Gastrocnemius medialis (tissue), 4 donors: Measurements from ENCODE around the gene RNF213. TPM values are rescaled to one million over a fixed set of nuclear protein-coding genes. Genes with fewer than 3 reads are reported as not detected.

ENCODE experiments used
- ATAC-seq, 2 donors: fragments of 150-250 bp; one replicate each; pipeline ENCODE4 v1.9.1; 2016
- DNase-seq, 2 donors: peaks; one replicate each; pipeline ENCODE4 v3.0.0-alpha.2; 2019
- H3K27ac ChIP-seq, 4 donors: fragments of 200-600 bp; sonication (generic); 1 replicate in 1 of 4; 2 replicates in 3 of 4; pipeline ENCODE4 v1.5.1; 2016 to 2018; ENCODE audit warnings: mild to moderate bottlenecking in 2 of 4, moderate library complexity in 1 of 4
- H3K27me3 ChIP-seq, 3 donors: fragments of 200-600 bp; sonication (generic) in 2 of 3; 1 replicate in 1 of 3; 2 replicates in 2 of 3; pipeline versions ENCODE4 v1.5.1 to v1.6.0; 2016 to 2019; ENCODE audit warnings: mild to moderate bottlenecking in 1 of 3, moderate library complexity in 1 of 3
- H3K36me3 ChIP-seq, 2 donors: fragments of 200-600 bp; sonication (generic) in 1 of 2; one replicate each; pipeline ENCODE4 v1.5.1; 2017 to 2018
- H3K4me1 ChIP-seq, 2 donors: fragments of 200-600 bp; sonication (generic) in 1 of 2; one replicate each; pipeline ENCODE4 v1.5.1; 2016 to 2017; ENCODE audit warnings: mild to moderate bottlenecking in 2 of 2
- H3K4me3 ChIP-seq, 4 donors: fragments of 200-600 bp; sonication (generic) in 3 of 4; 1 replicate in 1 of 4; 2 replicates in 3 of 4; pipeline ENCODE4 v1.5.1; 2016 to 2019; ENCODE audit warnings: mild to moderate bottlenecking in 2 of 4
- H3K9me3 ChIP-seq, 3 donors: fragments of 200-600 bp; sonication (generic) in 2 of 3; 1 replicate in 1 of 3; 2 replicates in 2 of 3; pipeline ENCODE4 v1.5.1; 2016 to 2019
- POLR2A ChIP-seq, 2 donors: fragments of 450-650 bp; IDR thresholded peaks; one replicate each; pipeline ENCODE4 v1.6.1; 2017; ENCODE audit warnings: antibody characterized with exemption in 2 of 2, mild to moderate bottlenecking in 2 of 2, moderate library complexity in 2 of 2
- in situ Hi-C, 4 donors: fragments of 200-750 bp; cut with MboI; loops; one replicate each; pipeline versions ENCODE4 v1.15.0 to v1.8.0; 2017; ENCODE audit warnings: low sequenced_read_pairs in 4 of 4
- intact Hi-C: fragments of 100-400 bp; cut with DNase I; formaldehyde crosslinking; loops from one replicate; pipeline ENCODE4 v1.15.1; 2023; ENCODE audit warnings: low total_unique reads
- total RNA-seq, 4 donors: library from RNA; depleted of rRNA; stranded (reverse); fragments of >200 nt; gene quantifications; one replicate each; pipeline versions ENCODE4 v1.1.0 to v1.2.3, GENCODE V29; 2016
- TF ChIP-seq, protein P1 (sequence below), 5 experiments: fragments of 450-650 bp in 3 of 5; fragments of 200-600 bp in 2 of 5; sonication (generic) in 2 of 5; IDR thresholded peaks in 4 of 5; conservative IDR thresholded peaks in 1 of 5; 1 replicate in 4 of 5; 2 replicates in 1 of 5; pipeline ENCODE4 v1.5.1; 2016 to 2019; ENCODE audit warnings: antibody characterized with exemption in 5 of 5, mild to moderate bottlenecking in 3 of 5, moderate library complexity in 3 of 5

RNF213 gene
- total RNA-seq, 4 donors from 2014 or later, result 24.1 to 51.8 (median 28.6) TPM

GRCh38 chr17:80421381-80422090, 160.9 kb downstream of the RNF213 start:
- no peaks in the 10 kb centered on the region for H3K27me3 ChIP-seq
- intact Hi-C loops, result loop anchor here (10.0 kb wide), 1 partner anchor 473 kb away; no protein-coding TSS in a partner anchor
- H3K27ac ChIP-seq, result peak overlapping the region in 2 of 4 donors; percentile 57 to 83
- H3K4me3 ChIP-seq, result no peak overlapping the region
- DNase-seq, result no peak
- in situ Hi-C loops, result loop anchor here in 3 of 4 donors (10.0 kb wide), 2 partner anchors 153 to 563 kb away; no protein-coding TSS in a partner anchor
- H3K9me3 ChIP-seq, result no peaks in the 10 kb centered on the region
- peaks cover 0 to 15% of the 10 kb centered on the region in 2 donors for H3K36me3 ChIP-seq
- H3K4me1 ChIP-seq, result peaks cover 19 to 22% of the 10 kb centered on the region in 2 donors
- no peak for ATAC-seq
- TF ChIP-seq, protein P1, sequence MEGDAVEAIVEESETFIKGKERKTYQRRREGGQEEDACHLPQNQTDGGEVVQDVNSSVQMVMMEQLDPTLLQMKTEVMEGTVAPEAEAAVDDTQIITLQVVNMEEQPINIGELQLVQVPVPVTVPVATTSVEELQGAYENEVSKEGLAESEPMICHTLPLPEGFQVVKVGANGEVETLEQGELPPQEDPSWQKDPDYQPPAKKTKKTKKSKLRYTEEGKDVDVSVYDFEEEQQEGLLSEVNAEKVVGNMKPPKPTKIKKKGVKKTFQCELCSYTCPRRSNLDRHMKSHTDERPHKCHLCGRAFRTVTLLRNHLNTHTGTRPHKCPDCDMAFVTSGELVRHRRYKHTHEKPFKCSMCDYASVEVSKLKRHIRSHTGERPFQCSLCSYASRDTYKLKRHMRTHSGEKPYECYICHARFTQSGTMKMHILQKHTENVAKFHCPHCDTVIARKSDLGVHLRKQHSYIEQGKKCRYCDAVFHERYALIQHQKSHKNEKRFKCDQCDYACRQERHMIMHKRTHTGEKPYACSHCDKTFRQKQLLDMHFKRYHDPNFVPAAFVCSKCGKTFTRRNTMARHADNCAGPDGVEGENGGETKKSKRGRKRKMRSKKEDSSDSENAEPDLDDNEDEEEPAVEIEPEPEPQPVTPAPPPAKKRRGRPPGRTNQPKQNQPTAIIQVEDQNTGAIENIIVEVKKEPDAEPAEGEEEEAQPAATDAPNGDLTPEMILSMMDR (IDR thresholded peaks at IDR 0.05 in 4 of 5, conservative IDR thresholded peaks at IDR 0.05 in 1 of 5), result no peak
- no peak for TF ChIP-seq POLR2A (IDR thresholded peaks at IDR 0.05)

DNA sequence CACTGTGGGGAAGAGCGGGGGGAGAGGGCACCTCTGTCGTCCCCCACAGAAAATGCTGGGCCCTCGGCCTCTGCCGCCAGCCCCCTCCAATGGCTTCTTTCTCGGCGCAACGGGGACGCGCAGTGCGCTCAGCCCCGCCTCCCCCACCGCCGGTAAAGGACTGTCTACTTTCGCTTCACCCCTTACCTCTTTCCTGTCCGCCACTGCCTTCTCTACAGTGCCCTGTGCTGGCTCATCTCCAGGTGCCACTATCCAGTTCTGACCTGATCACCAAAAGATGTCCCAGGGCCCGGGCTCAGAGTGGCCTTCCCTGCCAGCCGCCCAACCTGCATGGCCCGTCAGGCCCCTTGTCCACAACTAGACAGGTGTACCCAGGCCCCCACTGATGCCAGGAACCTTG, 161.6 kb downstream of the RNF213 start:
- no peak for DNase-seq
- peaks cover 11 to 18% of the 10 kb centered on the region in 2 donors for H3K4me1 ChIP-seq
- no peaks in the 10 kb centered on the region for H3K9me3 ChIP-seq
- no peak overlapping the region for H3K4me3 ChIP-seq
- intact Hi-C loops (loop anchor here (10.0 kb wide), 1 partner anchor 473 kb away; no protein-coding TSS in a partner anchor), in situ Hi-C loops (loop anchor here in 3 of 4 donors (10.0 kb wide), 2 partner anchors 153 to 563 kb away; no protein-coding TSS in a partner anchor)
- TF ChIP-seq, protein P1 (IDR thresholded peaks at IDR 0.05 in 4 of 5, conservative IDR thresholded peaks at IDR 0.05 in 1 of 5), result no peak
- TF ChIP-seq POLR2A (IDR thresholded peaks at IDR 0.05), result no peak
- peaks cover 0 to 11% of the 10 kb centered on the region in 2 donors for H3K36me3 ChIP-seq
- peak overlapping the region; percentile 57 to 83 (median 68) for H3K27ac ChIP-seq
- no peaks in the 10 kb centered on the region for H3K27me3 ChIP-seq
- no peak for ATAC-seq

- peaks cover 4 to 15% of the 10 kb centered on the region in 2 donors for H3K4me1 ChIP-seq
- peak overlapping the region in 3 of 4 donors; percentile 9 to 29 (median 24) for H3K4me3 ChIP-seq
- H3K36me3 ChIP-seq, result peaks cover 0 to 4% of the 10 kb centered on the region in 2 donors
- H3K9me3 ChIP-seq, result no peaks in the 10 kb centered on the region
- TF ChIP-seq POLR2A (IDR thresholded peaks at IDR 0.05), result peak in 1 of 2 donors; percentile 21
- TF ChIP-seq, protein P1 (IDR thresholded peaks at IDR 0.05 in 4 of 5, conservative IDR thresholded peaks at IDR 0.05 in 1 of 5), result no peak
- intact Hi-C loops, result loop anchor here (10.0 kb wide), 1 partner anchor 472 kb away; no protein-coding TSS in a partner anchor
- H3K27me3 ChIP-seq, result no peaks in the 10 kb centered on the region
- DNase-seq (peak; percentile 65 to 89), ATAC-seq (peak; percentile 74 to 78)
- H3K27ac ChIP-seq, result peak overlapping the region; percentile 57 to 83 (median 68)
- in situ Hi-C loops, result loop anchor here in 3 of 4 donors (10.0 kb wide), 2 partner anchors 152 to 562 kb away; no protein-coding TSS in a partner anchor
Observed at GRCh38 chr17:80422981-80423380, 162.3 kb downstream of the RNF213 start.

DNA sequence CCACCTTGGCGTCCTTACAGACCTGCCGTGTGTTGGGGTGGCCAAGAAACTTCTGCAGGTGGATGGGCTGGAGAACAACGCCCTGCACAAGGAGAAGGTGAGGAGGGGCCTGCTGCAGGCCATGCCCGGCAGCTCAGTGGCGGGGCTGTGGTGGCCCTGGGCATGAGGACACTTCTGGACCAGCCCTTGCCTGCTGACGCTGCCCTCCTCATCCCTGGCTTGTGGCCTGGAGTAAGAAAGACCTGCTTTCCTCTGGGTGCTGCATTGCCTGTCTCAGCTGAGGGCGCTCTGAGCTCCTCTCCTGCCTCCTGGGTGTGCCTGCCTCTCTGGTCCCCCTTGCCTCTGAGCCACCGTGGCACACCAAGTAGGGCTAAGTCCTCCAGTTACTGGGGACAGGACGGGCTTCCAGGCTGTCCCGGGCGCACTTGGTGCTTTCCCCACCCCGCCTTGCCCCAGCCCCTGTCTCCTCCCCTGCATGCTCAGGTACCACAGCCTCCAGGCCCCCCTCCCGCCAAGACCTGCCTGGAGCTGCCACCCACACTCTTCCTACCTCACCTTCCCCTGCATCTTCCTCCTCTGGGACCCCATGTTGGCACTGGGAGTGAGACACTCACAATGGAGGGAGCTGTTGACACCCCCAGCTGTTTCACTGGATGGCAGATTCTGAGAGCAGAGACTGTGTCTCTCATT, 163.0 kb downstream of the RNF213 start:
- peak in 1 of 2 donors; percentile 22 for ATAC-seq
- Histone ChIP-seq H3K4me3 (peak overlapping the region in 3 of 4 donors; percentile 9 to 29 (median 24)), H3K36me3 (no peaks in the 10 kb centered on the region), H3K9me3 (no peaks in the 10 kb centered on the region), H3K4me1 (peaks cover 0 to 15% of the 10 kb centered on the region in 2 donors), H3K27me3 (no peaks in the 10 kb centered on the region), H3K27ac (peak overlapping the region; percentile 57 to 83 (median 68))
- DNase-seq, result no peak
- in situ Hi-C loops (loop anchor here in 3 of 4 donors (10.0 kb wide), 2 partner anchors 151 to 561 kb away; no protein-coding TSS in a partner anchor), intact Hi-C loops (loop anchor here (10.0 kb wide), 1 partner anchor 471 kb away; no protein-coding TSS in a partner anchor)
- TF ChIP-seq POLR2A (IDR thresholded peaks at IDR 0.05), result no peak
- TF ChIP-seq, protein P1 (IDR thresholded peaks at IDR 0.05 in 4 of 5, conservative IDR thresholded peaks at IDR 0.05 in 1 of 5), result no peak
